GOT3 (cell line): ENCODE results near the gene ALOX5.
"Not testable (repeated sequence)": the region's sequence is repeated elsewhere in the genome, so short reads cannot be mapped to it uniquely, and the experiment has no call there.

Experiments used
- DNase-seq: peaks from one replicate; lab custom pipeline; 2025; ENCODE audit warnings: mixed read lengths; lab: John Stamatoyannopoulos, UW

The ALOX5 gene

GRCh38 chr10:45468079-45468478 is 94.1 kb downstream of the ALOX5 start:
- DNase-seq = no peak

GRCh38 chr10:45470098-45471012 is 96.3 kb downstream of the ALOX5 start:
- no peak for DNase-seq

GRCh38 chr10:45471059-45471458 is 97.0 kb downstream of the ALOX5 start:
- DNase-seq = no peak

- no peak for DNase-seq
These were observed 97.7 kb downstream of the ALOX5 start for GRCh38 chr10:45471531-45472310.

- DNase-seq = no peak
These were observed 99.1 kb downstream of the ALOX5 start for GRCh38 chr10:45473126-45473525.

- DNase-seq = no peak
These were observed 102.5 kb downstream of the ALOX5 start for GRCh38 chr10:45476559-45476958.

GRCh38 chr10:45480294-45480693 is 106.3 kb downstream of the ALOX5 start:
- no peak for DNase-seq

- not testable (repeated sequence) for DNase-seq
These were observed 107.1 kb downstream of the ALOX5 start for GRCh38 chr10:45481100-45481499.

- no peak for DNase-seq
These were observed 109.0 kb downstream of the ALOX5 start for GRCh38 chr10:45483002-45483401.

- DNase-seq = no peak
These were observed 113.7 kb downstream of the ALOX5 start for GRCh38 chr10:45487735-45488134.

- DNase-seq = no peak
These were observed 114.3 kb downstream of the ALOX5 start for GRCh38 chr10:45488365-45488764.

- DNase-seq = no peak
These were observed 116.3 kb downstream of the ALOX5 start for GRCh38 chr10:45490277-45490676.

GRCh38 chr10:45491061-45491460 is 117.0 kb downstream of the ALOX5 start:
- no peak for DNase-seq
